GM19035 (cell line): ENCODE measurements around the gene CWC27.
"Not testable (repeated sequence)": the region's sequence is repeated elsewhere in the genome, so short reads cannot be mapped to it uniquely, and the experiment has no call there.

ENCODE experiments used
- ATAC-seq: cut with Tn5 transposase; IDR thresholded peaks from one replicate; pipeline ENCODE4 v1.9.1; 2021; ENCODE audit not compliant: unreplicated experiment

The CWC27 gene

DNA sequence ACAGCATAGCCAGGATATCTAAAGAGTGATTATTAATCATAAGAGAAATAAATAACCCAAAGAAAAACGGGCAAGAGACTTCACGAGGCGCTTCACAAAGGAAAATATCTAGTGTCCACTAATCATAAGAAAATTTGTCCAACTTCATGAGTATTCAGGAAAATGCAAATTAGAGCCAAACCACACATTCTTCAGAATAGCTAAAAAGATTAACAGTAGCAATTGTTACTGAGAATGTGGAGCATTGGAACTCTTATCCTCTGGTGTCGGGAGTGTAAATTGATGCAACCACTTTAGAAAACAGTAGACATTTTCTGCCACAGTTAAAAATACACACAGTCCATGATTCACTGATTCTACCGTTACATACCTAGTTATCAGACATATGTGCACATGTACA is 145.7 kb downstream of the CWC27 start:
- no peak for ATAC-seq

GRCh38 chr5:64918083-64918482 is 149.4 kb downstream of the CWC27 start:
- no peak for ATAC-seq

- no peak for ATAC-seq
Measured at GRCh38 chr5:64921386-64921785, 152.7 kb downstream of the CWC27 start.

- ATAC-seq = no peak
Measured at GRCh38 chr5:64923151-64923685, 154.5 kb downstream of the CWC27 start.

DNA sequence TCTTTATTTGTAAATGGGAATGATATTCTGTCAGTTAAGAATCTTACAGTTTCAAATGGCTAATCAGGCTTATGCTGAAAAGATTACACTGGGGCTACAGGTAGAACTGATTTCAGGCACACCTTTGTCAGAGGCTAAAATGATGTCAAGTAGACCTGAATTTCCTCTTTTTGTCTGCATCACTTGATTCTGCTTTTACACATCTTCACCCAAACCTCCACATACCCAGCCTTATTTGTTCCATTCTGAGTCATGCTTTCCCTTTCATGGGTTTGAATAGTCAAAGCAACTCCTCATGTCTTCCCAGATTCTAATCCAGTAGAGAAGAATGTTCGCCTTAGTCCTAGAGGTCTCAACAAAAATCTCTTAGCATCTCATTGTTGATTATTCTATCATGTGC is 156.4 kb downstream of the CWC27 start:
- no peak for ATAC-seq

DNA sequence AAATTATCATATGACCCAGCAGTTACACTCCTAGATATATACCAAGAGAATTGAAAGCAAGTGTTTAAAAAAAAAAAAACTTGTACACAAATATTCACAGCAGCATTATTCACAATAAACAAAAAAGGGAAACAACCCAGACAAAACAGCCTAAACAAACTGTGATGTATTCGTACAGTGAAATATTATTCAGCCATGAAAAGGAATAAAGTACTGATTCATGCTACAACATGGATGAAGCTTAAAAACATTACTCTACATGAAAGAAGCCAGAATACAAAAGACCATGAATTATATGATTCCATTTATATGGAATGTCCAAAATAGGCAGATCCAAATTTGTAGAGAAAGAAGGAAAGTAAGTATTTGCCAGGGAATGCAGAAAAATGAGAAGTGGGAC is 161.1 kb downstream of the CWC27 start:
- ATAC-seq = no peak

DNA sequence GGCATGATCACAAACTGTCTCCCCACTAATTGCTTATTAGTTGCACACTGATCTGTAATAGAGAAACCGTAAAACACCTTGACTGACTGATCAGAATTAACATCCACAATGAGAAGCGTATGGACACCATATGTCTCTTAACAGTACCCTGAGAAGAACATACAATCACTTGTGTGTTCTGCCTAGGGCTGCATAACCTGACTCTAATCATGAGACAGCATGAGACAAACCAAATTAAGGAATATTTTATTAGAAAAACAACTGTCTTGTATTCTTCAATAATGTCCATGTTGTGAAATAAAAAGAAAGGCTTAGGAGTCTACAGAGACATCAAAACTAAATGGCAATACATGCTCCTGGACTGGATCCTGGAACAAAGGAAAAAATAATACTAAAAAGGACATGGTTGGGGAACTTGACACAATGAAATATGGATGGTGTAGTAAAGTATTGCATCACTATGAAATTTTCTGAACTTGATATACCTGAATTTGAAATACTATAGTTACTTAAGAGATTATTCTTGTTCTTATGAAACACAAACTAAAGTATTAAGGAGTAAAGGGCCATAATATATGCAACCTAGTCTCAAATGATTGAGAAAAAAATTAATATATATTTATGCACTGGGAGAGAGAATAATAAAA is 162.1 kb downstream of the CWC27 start:
- no peak for ATAC-seq

DNA sequence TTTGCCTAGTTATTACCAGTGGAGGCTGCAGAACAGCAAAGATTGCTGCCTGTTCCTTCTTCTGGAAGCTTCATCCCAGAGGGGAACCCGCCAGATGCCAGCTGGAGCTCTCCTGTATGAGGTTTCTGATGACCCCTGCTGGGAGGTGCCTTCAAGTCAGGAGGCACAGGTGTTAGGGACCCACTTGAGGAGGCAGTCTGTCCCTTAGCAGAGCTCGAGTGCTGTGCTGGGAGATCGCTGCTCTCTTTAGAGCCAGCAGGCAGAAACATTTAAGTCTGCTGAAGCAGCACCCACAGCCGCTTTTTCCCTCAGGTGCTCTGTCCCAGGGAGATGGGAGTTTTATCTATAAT is 170.7 kb downstream of the CWC27 start:
- not testable (repeated sequence) for ATAC-seq

GRCh38 chr5:64939772-64940510 is 171.2 kb downstream of the CWC27 start:
- ATAC-seq = no peak

DNA sequence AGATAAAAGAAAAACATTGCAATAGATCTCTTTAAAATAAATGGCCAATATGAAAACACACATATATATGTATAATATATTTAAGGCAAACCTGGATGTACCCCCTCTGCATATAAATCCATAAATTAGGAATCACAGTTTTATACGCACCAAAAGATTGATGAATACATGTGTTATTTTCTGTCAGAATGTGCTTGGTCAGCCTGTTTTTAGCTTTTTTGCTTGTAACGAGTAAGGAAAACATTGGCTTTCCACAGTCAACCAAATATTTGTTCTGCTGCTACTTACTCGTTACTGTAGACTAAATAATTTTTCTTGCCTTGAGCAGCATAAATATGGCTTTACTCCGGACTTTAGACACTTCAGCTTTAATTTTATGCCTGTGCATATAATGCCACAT is 173.7 kb downstream of the CWC27 start:
- ATAC-seq = no peak

- ATAC-seq = no peak
Measured at GRCh38 chr5:64944868-64945267, 176.1 kb downstream of the CWC27 start.

GRCh38 chr5:64947031-64947430 is 178.3 kb downstream of the CWC27 start:
- ATAC-seq = no peak

DNA sequence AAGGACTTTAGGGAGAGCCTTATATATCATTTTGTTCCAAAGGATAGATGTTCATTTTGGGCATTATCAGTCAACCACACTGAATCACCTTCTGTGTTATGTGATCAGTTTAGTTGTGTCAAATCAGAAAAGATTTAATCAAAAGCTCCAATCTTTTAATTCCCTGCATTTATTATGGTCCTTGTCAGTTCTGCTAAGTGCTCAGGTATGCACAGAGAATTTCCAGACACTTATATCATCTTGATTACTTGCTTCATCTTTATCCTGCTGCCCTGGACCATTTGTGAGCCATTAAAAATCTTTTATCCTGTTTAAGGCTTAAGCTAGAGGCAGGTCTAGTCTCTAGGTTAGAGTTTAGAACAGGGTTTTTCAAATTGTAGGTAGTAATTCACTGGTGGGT is 179.1 kb downstream of the CWC27 start:
- no peak for ATAC-seq

- ATAC-seq = no peak
Measured at GRCh38 chr5:64949331-64949730, 180.6 kb downstream of the CWC27 start.

DNA sequence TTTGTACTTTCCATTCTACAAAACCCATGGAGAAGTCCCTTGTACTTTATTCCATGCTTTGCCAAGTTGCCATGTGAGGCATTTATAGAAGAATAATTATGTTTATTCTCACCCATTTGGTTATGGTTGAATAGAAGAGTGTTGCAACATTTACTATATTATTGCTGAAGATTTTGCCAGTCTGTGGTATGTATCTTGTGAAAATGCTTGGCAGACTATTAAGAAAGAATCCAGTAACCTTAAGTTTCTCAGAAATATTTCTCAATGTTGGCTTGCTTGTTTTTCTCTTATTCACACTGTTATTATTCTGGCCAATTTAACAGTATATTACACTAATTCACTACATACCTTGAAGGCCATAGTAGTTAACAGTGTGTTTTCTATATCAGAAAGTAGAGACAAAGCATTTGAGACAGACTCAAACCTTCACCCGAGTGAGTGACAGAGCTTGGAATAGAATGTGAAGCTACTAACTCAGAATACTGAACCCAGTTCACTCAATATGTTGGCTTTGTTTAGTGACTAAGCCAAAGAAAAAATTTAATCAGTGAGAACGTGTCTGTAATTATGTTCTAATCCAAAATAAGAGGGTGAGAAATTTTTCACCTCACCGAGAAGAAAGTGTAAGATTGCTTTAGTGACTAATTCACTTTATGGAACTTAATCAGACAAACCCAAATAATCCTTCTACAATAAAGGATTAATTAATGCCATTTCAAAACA is 184.4 kb downstream of the CWC27 start:
- no peak for ATAC-seq

GRCh38 chr5:64954518-64954917 is 185.8 kb downstream of the CWC27 start:
- no peak for ATAC-seq

GRCh38 chr5:64958757-64959391 is 190.1 kb downstream of the CWC27 start:
- ATAC-seq = no peak

DNA sequence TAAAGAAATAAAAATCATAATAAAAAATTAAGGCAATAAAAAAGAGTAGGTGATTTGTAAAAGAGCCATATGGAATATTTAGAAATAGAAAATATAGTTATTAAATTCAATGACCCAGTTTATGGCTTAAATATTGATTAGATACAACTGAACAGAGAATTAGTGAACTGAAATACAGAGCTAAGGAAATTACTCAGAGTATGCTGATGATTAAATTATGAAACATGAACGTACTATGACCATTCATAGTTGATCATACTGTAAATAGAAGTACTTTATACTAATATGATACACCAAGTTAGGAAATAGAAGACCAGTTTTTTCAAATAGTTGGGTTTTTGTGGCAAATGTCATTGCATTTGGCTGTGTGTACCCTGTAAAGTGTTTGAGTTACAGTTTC is 194.5 kb downstream of the CWC27 start:
- ATAC-seq = no peak

DNA sequence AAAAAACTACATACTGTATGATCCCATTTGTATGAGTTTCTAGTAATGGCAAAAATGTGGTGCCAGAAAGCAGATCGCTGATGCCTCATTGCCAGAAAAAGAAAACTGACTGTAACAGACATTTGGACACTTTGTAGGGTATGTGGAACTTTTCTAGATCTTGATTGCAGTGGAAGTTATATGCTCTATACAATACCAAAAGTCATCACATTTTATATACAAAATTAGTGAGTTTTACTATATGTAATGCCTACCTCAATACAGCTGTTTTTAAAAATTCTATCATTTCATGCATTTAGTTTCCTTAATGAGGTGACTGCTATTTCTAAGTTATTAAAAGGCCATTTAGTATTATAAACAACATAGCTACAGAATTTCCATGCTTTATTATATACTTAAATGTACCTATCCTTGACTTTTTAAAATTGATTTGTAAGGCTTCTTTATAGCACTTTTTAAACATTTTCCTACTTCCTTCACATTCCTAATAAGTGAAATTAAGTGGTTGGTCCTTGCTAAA is 199.9 kb downstream of the CWC27 start:
- no peak for ATAC-seq

DNA sequence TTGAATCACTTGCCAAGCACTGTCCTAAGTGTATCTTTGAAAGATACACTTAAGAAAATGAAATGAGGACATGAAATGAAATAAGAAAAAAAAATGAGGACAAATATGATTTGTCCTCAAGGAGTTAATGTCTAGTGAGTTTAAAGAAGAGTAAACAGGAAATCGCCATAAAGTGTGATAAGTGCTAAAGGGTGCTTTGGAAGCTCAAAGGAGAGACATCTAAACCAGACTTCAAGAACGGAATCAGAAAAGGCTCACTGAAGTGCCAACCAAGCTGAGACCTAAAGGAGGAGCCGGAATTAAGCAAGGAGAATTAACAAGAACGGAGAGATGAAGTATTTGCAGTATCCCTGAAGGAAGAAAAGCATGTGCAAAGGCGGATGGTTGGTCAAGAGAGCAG is 200.8 kb downstream of the CWC27 start:
- no peak for ATAC-seq

- no peak for ATAC-seq
Measured at GRCh38 chr5:64971513-64971912, 202.8 kb downstream of the CWC27 start.
